Progenitor cell of endocrine pancreas (in vitro differentiated cells): Measurements from ENCODE around the gene PRMT7. TPM values are rescaled to one million over a fixed set of nuclear protein-coding genes. Genes with fewer than 3 reads are reported as not detected.

Experiments
- DNase-seq: peaks from one replicate; pipeline ENCODE4 v3.0.0; 2021; ENCODE audit warnings: low spot score; ENCODE audit not compliant: unreplicated experiment
- H3K27ac Mint-ChIP-seq: 2 replicates; pipeline ENCODE4 v1.8.0; 2021; ENCODE audit warnings: mild to moderate bottlenecking, moderate library complexity, mixed read lengths
- H3K27me3 Mint-ChIP-seq: 2 replicates; pipeline ENCODE4 v1.8.0; 2021; ENCODE audit warnings: mixed read lengths
- H3K36me3 Mint-ChIP-seq: 2 replicates; pipeline ENCODE4 v1.8.0; 2022; ENCODE audit warnings: mixed read lengths; ENCODE audit not compliant: insufficient read depth
- H3K4me1 Mint-ChIP-seq: 2 replicates; pipeline ENCODE4 v1.8.0; 2021; ENCODE audit warnings: low read depth, mixed read lengths
- H3K4me3 Mint-ChIP-seq: 2 replicates; pipeline ENCODE4 v1.8.0; 2021; ENCODE audit warnings: low read depth, mild to moderate bottlenecking, moderate library complexity, mixed read lengths
- H3K9me3 Mint-ChIP-seq: 2 replicates; pipeline ENCODE4 v1.8.0; 2021; ENCODE audit warnings: low read depth, mixed read lengths
- total RNA-seq: library from RNA; stranded (reverse); gene quantifications from 2 replicates; pipeline ENCODE4 v1.2.1, GENCODE V29; 2021
- TF ChIP-seq, protein P1 (sequence below): fragments of 200-600 bp; sonication (generic); IDR thresholded peaks from one replicate; pipeline ENCODE4 v1.5.0; 2021; ENCODE audit warnings: antibody characterized with exemption, mild to moderate bottlenecking; ENCODE audit not compliant: unreplicated experiment

PRMT7 gene
- total RNA-seq, 1 donor from 2014 or later = 60.0 TPM

DNA sequence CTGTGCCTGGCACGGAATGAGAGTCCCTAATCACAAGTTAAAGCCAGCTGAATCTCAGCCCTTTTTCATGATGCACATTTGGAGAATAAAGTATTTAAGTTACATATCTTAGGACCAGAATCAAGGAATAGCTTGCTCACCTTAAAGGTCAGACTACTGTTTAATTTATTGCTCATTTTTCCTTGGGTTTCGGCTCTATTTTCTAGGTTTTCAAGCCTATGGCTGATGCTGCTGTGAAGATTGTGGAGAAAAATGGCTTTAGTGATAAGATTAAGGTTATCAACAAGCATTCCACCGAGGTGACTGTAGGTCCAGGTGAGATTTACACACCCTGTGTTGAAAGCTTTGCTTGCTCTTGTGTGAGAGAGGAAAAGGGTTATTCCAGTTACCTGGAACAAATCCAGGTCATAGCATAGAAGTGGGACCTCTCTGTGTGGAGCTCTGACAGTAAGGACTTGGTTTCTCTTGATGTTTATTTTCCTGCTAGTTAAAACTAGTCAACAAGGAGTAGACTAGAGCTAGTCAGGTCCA, 18.1 kb downstream of the PRMT7 start:
- TF ChIP-seq, protein P1, sequence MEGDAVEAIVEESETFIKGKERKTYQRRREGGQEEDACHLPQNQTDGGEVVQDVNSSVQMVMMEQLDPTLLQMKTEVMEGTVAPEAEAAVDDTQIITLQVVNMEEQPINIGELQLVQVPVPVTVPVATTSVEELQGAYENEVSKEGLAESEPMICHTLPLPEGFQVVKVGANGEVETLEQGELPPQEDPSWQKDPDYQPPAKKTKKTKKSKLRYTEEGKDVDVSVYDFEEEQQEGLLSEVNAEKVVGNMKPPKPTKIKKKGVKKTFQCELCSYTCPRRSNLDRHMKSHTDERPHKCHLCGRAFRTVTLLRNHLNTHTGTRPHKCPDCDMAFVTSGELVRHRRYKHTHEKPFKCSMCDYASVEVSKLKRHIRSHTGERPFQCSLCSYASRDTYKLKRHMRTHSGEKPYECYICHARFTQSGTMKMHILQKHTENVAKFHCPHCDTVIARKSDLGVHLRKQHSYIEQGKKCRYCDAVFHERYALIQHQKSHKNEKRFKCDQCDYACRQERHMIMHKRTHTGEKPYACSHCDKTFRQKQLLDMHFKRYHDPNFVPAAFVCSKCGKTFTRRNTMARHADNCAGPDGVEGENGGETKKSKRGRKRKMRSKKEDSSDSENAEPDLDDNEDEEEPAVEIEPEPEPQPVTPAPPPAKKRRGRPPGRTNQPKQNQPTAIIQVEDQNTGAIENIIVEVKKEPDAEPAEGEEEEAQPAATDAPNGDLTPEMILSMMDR = no peak
- Mint-ChIP-seq H3K27ac (peak overlapping the region; percentile 94), H3K9me3 (no peaks in the 10 kb centered on the region), H3K27me3 (no peaks in the 10 kb centered on the region), H3K4me3 (no peak overlapping the region), H3K4me1 (peaks cover 16% of the 10 kb centered on the region), H3K36me3 (peaks cover 9% of the 10 kb centered on the region)
- no peak for DNase-seq

DNA sequence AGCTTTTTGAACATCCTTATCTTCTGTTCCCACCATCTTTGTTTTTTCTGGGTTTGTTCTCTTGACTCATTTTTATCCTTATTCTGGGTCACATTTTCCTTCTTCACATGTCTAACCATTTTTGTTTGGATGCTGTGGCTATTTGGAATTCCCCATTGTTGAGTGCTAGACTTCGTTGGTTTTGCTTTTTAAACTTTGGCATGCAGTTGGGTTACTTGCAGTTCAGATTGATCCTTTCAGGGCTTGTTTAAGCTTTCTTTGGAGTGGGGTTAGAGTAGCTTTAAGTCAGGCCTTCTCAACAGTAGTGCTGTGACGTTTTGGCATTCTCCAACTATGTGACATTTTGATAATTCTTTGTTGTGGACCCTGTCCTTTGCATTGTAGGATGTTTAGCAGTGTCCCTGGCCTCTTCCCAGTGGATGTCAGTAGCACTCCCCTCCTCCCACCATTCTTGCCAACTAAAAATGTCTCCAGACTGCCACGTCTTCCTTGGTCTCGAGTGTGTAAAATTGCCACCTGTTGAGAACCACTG, 21.1 kb downstream of the PRMT7 start:
- Mint-ChIP-seq H3K4me3 (no peak overlapping the region), H3K36me3 (peaks cover 13% of the 10 kb centered on the region), H3K4me1 (peaks cover 16% of the 10 kb centered on the region), H3K9me3 (no peaks in the 10 kb centered on the region), H3K27me3 (no peaks in the 10 kb centered on the region), H3K27ac (no peak overlapping the region)
- DNase-seq = no peak
- TF ChIP-seq, protein P1 = no peak

DNA sequence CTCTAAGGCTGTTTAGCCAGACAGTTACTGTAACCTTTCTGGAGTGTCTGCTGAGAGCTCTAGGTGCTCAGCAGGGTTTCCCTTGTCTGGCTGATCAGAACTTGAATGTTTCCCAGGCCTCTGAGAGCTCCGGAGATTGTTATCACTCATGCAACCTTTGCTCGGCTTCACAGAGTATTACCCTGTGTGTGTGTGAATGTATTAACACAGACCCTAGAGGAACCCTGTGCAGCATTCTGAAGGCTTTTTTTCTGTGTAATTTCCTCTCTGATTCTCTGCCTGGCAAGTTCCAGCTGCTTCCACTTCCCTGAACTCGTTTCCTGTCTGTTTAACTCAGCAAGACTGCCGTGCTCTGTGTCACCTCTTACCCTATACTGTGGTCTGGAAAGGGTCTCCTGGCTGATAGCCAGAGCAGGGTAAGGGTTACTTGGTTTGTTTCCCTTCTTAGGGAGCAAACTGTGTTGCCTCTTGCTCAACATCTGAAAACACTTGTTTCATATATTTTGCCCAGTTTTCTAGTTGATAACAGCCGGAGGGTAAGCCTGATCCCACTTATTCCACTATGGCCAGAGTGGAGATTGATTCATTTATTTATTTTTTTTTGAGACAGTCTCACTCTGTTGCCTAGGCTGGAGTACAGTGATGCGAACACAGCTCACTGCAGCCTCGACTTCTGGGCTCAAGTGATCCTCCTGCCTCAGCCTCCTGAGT, 21.7 kb downstream of the PRMT7 start:
- no peak for DNase-seq
- no peak overlapping the region for H3K4me3 Mint-ChIP-seq
- H3K4me1 Mint-ChIP-seq = peaks cover 12% of the 10 kb centered on the region
- H3K27me3 Mint-ChIP-seq = no peaks in the 10 kb centered on the region
- H3K9me3 Mint-ChIP-seq = no peaks in the 10 kb centered on the region
- peak overlapping the region; percentile 6 for H3K27ac Mint-ChIP-seq
- H3K36me3 Mint-ChIP-seq = peaks cover 16% of the 10 kb centered on the region
- TF ChIP-seq, protein P1 = no peak

DNA sequence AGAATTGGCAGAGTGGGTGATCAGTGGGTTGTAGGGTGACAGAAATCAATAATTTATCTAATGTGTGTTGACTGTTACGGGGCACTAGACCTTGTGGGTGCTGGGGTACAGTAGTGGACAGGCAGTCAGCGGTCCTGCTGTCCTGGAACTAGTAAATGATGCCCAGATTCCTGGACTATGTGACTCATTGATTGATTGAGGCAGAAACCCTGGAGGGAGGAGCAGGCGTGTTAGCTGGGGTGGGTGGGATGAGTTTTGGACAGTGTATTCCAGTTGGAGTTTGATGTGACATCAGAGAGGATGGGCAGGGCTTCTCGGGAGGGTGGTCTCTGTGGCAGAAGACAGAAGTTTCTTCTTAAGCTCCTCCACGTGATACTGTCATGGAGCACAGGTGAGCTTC, 24.4 kb downstream of the PRMT7 start:
- Mint-ChIP-seq H3K27me3 (no peaks in the 10 kb centered on the region), H3K9me3 (no peaks in the 10 kb centered on the region), H3K4me1 (peaks cover 2% of the 10 kb centered on the region), H3K36me3 (peaks cover 28% of the 10 kb centered on the region), H3K27ac (no peak overlapping the region), H3K4me3 (no peak overlapping the region)
- no peak for DNase-seq
- TF ChIP-seq, protein P1 = no peak

DNA sequence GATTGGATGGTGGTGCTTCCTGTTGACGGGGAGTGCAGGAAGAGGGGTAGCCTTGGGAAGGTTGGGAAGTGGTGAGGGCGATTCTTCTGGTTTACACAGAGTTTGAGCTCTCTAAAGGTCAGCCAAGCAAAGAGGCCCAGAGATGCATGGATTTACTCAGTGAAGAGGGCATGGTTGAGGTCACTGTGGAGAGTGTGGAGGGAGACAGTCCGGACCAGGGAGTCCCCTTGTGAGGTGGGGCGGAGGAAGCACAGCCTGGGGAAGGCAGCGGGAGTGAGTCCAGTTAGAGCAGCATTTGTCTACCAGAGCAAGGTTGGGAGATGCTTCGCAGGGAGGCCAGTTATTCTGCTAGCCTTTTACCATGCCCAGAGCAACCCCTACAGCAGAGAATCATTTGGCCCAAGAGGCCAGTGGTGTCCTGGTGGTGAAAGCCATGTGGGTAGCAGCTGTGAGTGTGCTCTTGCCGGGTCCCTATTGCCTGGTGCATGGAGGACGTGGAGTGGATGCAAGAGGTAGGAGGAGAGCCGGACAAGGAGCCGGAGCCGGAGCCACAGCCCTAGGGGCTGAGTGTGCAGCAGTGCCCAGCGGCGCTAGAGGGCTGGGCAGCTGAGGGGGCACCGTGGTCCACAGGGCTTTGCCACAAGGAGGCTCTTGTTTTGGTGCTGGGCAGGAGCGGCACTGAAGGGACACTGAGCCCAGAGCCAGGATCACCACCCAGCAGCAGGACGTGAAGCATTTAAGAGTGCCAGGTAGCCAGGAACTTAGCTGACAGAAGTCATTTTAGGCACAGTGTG, 27.7 kb downstream of the PRMT7 start:
- Mint-ChIP-seq H3K27ac (no peak overlapping the region), H3K4me1 (no peaks in the 10 kb centered on the region), H3K36me3 (peaks cover 36% of the 10 kb centered on the region), H3K9me3 (no peaks in the 10 kb centered on the region), H3K27me3 (no peaks in the 10 kb centered on the region), H3K4me3 (no peak overlapping the region)
- TF ChIP-seq, protein P1 = no peak
- no peak for DNase-seq
